Fibroblast of the aortic adventitia (primary cell): ENCODE measurements around the gene SUMF2. TPM values are rescaled to one million over a fixed set of nuclear protein-coding genes. Genes with fewer than 3 reads are reported as not detected.

Experiments
- DNase-seq: peaks from one replicate; pipeline ENCODE4 v3.0.0-alpha.2; 2010; ENCODE audit warnings: low read depth
- H3K4me3 ChIP-seq: 2 replicates; pipeline ENCODE4 v1.5.1; 2011; ENCODE audit warnings: low read depth, mild to moderate bottlenecking, control low read depth, low read length, moderate library complexity
- CTCF ChIP-seq: IDR thresholded peaks from 2 replicates; pipeline ENCODE4 v1.5.1; 2011; ENCODE audit warnings: mild to moderate bottlenecking, low read length, control low read depth, inconsistent platforms; ENCODE audit not compliant: insufficient read depth
- small RNA-seq: library from RNA; depleted of rRNA; stranded (forward); fragments of <200 nt; gene quantifications from one replicate; pipeline ENCODE3, GENCODE V24; 2012
- total RNA-seq: library from RNA; depleted of rRNA; stranded (reverse); fragments of >200 nt; gene quantifications from 2 replicates; pipeline ENCODE4 v1.2.3, GENCODE V29; 2012; ENCODE audit warnings: low replicate concordance

The SUMF2 gene
- total RNA-seq, 1 donor = 199 TPM

GRCh38 chr7:56115852-56116538, 51.9 kb downstream of the SUMF2 start, which contains the start of gene NUPR2:
Gene NUPR2, minus strand, starts transcription at chr7:56116417. Its CDS starts 103 bp downstream, at chr7:56116314.
- H3K4me3 ChIP-seq = no peak within 1 kb of the TSS
- TF ChIP-seq CTCF = no peak
- DNase-seq = no peak

- DNase-seq = no peak
- H3K4me3 ChIP-seq = no peak overlapping the region
- TF ChIP-seq CTCF = no peak
These were observed 57.4 kb downstream of the SUMF2 start for GRCh38 chr7:56121440-56121839.

GRCh38 chr7:56124981-56125380, 60.9 kb downstream of the SUMF2 start:
- DNase-seq = no peak
- no peak for TF ChIP-seq CTCF
- H3K4me3 ChIP-seq = no peak overlapping the region

- no peak for TF ChIP-seq CTCF
- DNase-seq = no peak
- no peak overlapping the region for H3K4me3 ChIP-seq
These were observed 61.7 kb downstream of the SUMF2 start for GRCh38 chr7:56125831-56126230.

- H3K4me3 ChIP-seq = no peak overlapping the region
- no peak for DNase-seq
- TF ChIP-seq CTCF = no peak
These were observed 63.3 kb downstream of the SUMF2 start for GRCh38 chr7:56127241-56127975.

Small RNA genes lying within 50 kb of the gene (small RNA-seq; reads per million reads assigned to genes)
- gene SNORA15 = not detected
- 0.32 reads per million for gene SNORA22B

Other genes with a start within 250 kb of the SUMF2 start
- not detected in 2 replicates for gene SEPTIN14, start 201.5 kb upstream of the SUMF2 start, total RNA-seq
- gene ZNF713, start 176.8 kb upstream of the SUMF2 start, total RNA-seq = 2.9 and 16.8 TPM in 2 replicates
- 9.0 and 15.8 TPM in 2 replicates for gene MRPS17, start 112.4 kb upstream of the SUMF2 start, total RNA-seq
- 32.2 and 55.0 TPM in 2 replicates for gene NIPSNAP2, start 99.7 kb upstream of the SUMF2 start, total RNA-seq
- gene PSPH, start 12.8 kb upstream of the SUMF2 start, total RNA-seq = 48.8 and 84.3 TPM in 2 replicates
- gene CCT6A, start 12.5 kb upstream of the SUMF2 start, total RNA-seq = 188 and 193 TPM in 2 replicates
- gene PHKG1, start 28.7 kb downstream of the SUMF2 start, total RNA-seq = 2.3 and 3.4 TPM in 2 replicates
- 175 and 348 TPM in 2 replicates for gene CHCHD2, start 42.2 kb downstream of the SUMF2 start, total RNA-seq
- not detected in 2 replicates for gene NUPR2, start 52.1 kb downstream of the SUMF2 start, total RNA-seq